GM23248 (cell line): ENCODE results near the gene COPA.

Source experiments
- EZH2 ChIP-seq: fragments of 200-600 bp; sonication (generic); IDR thresholded peaks from 2 replicates; pipeline ENCODE4 v1.6.1; 2018; ENCODE audit warnings: antibody characterized with exemption, mild to moderate bottlenecking; ENCODE audit not compliant: insufficient read depth, poor library complexity, severe bottlenecking
- EZH2phosphoT487 ChIP-seq: fragments of 200-600 bp; sonication (generic); IDR thresholded peaks from 2 replicates; pipeline ENCODE4 v1.6.1; 2018; ENCODE audit warnings: antibody characterized with exemption, moderate library complexity, mild to moderate bottlenecking, low read depth; ENCODE audit not compliant: insufficient read depth

DNA sequence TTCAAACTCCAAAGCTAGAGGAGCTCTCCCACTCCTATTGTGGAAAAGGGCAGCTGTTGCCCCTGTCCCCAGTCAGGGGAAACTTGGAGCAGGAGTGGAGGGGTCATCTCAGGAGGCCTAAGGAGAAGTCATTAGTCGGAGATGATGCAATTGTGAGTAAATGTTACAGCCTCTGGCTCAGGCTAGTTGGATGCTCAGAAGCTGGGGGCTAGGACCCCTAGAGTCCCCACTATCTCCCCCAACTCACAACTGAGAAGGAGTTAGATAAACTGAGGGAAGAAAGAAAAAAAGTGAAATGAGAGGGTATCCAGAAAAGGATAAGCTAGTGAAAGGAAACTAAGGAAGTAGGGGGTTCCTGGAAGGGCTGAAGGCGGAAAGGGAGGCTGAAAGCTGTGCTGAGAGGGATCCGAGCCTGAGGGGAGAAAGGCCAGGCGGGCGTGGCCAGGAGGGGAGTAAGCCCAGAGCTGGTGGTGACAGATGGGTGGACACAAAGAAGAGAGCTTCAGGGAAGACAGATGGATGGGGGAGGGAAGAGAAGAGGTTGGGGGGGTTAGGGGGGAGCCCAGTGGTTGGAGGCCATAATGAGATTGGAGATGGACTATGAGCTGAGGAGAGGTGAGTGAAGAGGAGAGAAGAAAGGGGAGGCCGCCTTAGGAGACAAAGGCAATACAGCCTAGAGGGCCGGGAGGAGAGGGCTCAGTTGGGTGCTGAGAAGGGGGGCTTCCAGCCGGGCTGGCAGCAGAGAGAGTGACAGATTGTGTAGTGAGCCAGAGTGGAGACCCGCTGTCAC is 19.3 kb upstream of the COPA start:
- TF ChIP-seq EZH2phosphoT487 = no peak
- no peak for TF ChIP-seq EZH2
